ENCODE measurements around the gene TTLL3. TPM values are rescaled to one million over a fixed set of nuclear protein-coding genes. Genes with fewer than 3 reads are reported as not detected.

The TTLL3 gene
- total RNA-seq, 4 donors from 2014 or later: 42.4 to 594 (median 143) TPM

- Histone ChIP-seq H3K4me1 (peaks cover 0 to 14% (median 0%) of the 10 kb centered on the region in 4 donors), H3K9me3 (no peaks in the 10 kb centered on the region), H3K27ac (no peak overlapping the region), H3K27me3 (no peaks in the 10 kb centered on the region), H3K36me3 (peaks cover 0 to 66% (median 0%) of the 10 kb centered on the region in 3 donors), H3K4me3 (no peak overlapping the region)
- TF ChIP-seq CTCF (IDR thresholded peaks at IDR 0.05): no peak
- TF ChIP-seq POLR2A (IDR thresholded peaks at IDR 0.05): no peak
- no peak for DNase-seq
Measured at GRCh38 chr3:9804996-9805395, 5.1 kb upstream of the TTLL3 start.

- Histone ChIP-seq H3K36me3 (peaks cover 0 to 55% (median 0%) of the 10 kb centered on the region in 3 donors), H3K27ac (no peak overlapping the region), H3K9me3 (no peaks in the 10 kb centered on the region), H3K4me1 (peaks cover 0 to 22% (median 0%) of the 10 kb centered on the region in 4 donors), H3K27me3 (no peaks in the 10 kb centered on the region), H3K4me3 (no peak overlapping the region)
- no peak for TF ChIP-seq CTCF (IDR thresholded peaks at IDR 0.05)
- no peak for TF ChIP-seq POLR2A (IDR thresholded peaks at IDR 0.05)
- DNase-seq: no peak
Measured at GRCh38 chr3:9806137-9806536, 3.9 kb upstream of the TTLL3 start.

GRCh38 chr3:9806688-9807589 lies 3.1 kb upstream of the TTLL3 start:
- Histone ChIP-seq H3K36me3 (peaks cover 0 to 47% (median 0%) of the 10 kb centered on the region in 3 donors), H3K27ac (no peak overlapping the region), H3K4me3 (no peak overlapping the region), H3K4me1 (peaks cover 0 to 23% (median 0%) of the 10 kb centered on the region in 4 donors), H3K9me3 (no peaks in the 10 kb centered on the region), H3K27me3 (no peaks in the 10 kb centered on the region)
- no peak for TF ChIP-seq CTCF (IDR thresholded peaks at IDR 0.05)
- no peak for TF ChIP-seq POLR2A (IDR thresholded peaks at IDR 0.05)
- no peak for DNase-seq

GRCh38 chr3:9807981-9808344 lies 2.1 kb upstream of the TTLL3 start:
- H3K27me3 ChIP-seq: no peaks in the 10 kb centered on the region
- peak overlapping the region in 2 of 4 donors; percentile 94 for H3K27ac ChIP-seq
- no peak overlapping the region for H3K4me3 ChIP-seq
- no peak for TF ChIP-seq POLR2A (IDR thresholded peaks at IDR 0.05)
- no peak for TF ChIP-seq CTCF (IDR thresholded peaks at IDR 0.05)
- H3K36me3 ChIP-seq: peaks cover 0 to 43% (median 0%) of the 10 kb centered on the region in 3 donors
- DNase-seq: no peak
- H3K9me3 ChIP-seq: no peaks in the 10 kb centered on the region
- H3K4me1 ChIP-seq: peaks cover 0 to 23% (median 0%) of the 10 kb centered on the region in 4 donors

- Histone ChIP-seq H3K27ac (peak overlapping the region; percentile 94 to 98 (median 94)), H3K9me3 (no peaks in the 10 kb centered on the region), H3K4me1 (peaks cover 0 to 23% (median 0%) of the 10 kb centered on the region in 4 donors), H3K27me3 (no peaks in the 10 kb centered on the region), H3K36me3 (peaks cover 0 to 41% (median 0%) of the 10 kb centered on the region in 3 donors), H3K4me3 (no peak overlapping the region)
- TF ChIP-seq POLR2A (IDR thresholded peaks at IDR 0.05) (no peak), CTCF (IDR thresholded peaks at IDR 0.05) (peak in 4 of 6 experiments; percentile 14 to 25 (median 20))
- peak in 2 of 3 donors; percentile 52 to 67 for DNase-seq
Measured at GRCh38 chr3:9808345-9809037, 1.6 kb upstream of the TTLL3 start.

All from Peyer's patch (tissue), 4 donors.